HG03432 (cell line): ENCODE measurements around the gene SLC16A11.
"Not testable (repeated sequence)": the region's sequence is repeated elsewhere in the genome, so short reads cannot be mapped to it uniquely, and the experiment has no call there.

Experiments
- ATAC-seq: cut with Tn5 transposase; IDR thresholded peaks from one replicate; pipeline ENCODE4 v1.9.1; 2021; ENCODE audit warnings: mild to moderate bottlenecking, moderate library complexity; ENCODE audit not compliant: unreplicated experiment

The SLC16A11 gene

DNA sequence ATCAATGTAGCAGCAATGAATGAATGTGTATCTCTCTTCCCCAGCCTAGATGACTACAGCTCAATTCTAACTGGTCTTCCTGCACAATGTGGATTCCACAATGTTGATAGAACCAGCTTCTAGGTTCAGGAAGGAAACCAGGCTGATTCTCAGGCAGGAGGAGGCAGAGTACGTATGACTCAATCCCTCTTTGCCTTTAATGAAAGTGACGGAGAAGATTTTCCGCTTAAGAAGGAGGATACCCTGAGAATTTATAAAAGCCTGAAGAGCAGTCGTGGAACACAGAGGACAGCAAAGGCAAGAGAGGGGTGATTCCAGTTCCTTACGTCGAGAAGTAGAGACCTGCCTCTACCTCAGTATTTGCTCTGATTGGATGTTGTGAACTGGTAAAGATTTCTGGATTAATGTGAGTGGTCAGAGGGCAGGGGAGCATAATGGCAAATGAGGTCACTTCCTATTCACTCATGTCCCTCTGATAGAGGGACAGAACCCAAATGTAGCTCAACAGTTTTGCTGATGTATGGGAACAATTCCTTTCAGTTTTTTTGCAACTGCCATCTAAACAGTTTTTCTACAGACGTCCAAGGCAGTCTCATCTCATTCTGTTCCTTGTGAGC, 15.0 kb upstream of the SLC16A11 start:
- no peak for ATAC-seq

DNA sequence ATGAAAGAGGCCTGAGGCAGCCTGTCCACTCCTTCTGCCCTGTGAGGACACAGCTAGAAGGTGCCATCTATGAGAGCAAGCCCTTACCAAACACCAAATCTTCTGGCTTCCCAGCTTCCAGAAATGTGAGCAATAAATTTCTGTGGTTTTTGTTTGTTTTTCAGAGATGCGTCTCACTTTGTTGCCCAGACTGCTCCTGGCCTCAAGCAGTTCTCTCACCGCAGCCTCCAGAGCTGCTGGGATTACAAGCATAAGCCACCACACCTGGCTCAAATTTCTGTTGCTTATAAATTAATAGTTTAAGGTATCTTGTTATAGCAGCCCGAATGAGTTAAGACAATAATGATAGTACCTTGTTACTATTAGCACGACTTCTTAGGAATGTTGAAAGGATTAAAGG, 12.5 kb upstream of the SLC16A11 start:
- ATAC-seq: no peak

DNA sequence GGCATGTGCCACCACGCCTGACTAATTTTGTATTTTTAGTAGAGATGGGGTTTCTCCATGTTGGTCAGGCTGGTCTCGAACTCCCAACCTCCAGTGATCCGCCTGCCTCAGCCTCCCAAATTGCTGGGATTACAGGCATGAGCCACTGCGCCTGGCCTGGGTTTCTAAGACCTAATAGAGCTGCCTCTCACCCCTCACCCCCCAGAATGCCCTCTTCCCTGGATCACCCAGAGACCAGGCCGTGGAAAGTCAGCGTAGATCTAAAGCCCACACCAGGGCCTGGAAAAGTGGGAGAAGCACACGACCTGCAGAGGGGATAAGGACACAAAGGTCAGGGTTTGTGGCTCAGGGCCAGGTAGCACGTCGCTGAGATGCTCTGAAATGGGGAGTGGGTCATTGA, 6.7 kb upstream of the SLC16A11 start:
- ATAC-seq: not testable (repeated sequence)

DNA sequence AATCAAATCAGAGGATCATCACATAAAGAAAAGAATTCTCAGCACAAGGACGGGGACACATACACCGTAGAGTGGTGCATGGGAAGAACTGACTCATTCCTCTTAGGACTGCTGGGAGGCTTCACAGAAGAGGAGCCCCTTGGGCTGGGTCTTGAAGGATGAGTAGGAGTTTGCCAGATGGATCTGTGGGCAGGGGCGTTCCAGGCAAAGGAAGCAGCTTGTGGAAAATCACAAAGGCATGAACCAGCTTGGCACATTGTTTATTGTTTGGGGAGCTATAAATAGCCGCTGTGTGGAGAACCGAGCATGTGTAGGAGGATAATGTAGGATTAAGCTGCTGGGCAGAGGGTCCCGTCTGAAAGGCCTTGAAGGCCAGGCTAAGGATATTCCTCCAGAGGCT, 5.1 kb upstream of the SLC16A11 start:
- no peak for ATAC-seq

DNA sequence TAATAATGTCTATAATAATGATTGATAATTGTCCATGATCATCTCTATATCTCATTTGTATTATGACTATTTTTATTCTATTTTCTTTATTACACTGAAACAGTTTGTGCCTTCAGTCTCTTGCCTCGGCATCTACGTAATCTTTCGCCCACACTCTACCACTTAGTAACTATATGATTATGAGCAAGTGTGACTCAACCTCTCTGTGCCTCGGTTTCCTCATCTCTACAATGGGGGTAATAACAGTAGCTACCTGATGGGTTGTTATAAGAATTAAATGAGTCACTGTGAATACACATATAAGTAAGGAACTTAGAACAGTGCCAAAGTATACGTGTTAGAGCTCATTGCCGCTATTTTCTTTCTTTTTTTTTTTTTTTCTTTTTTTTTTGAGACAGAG, 3.7 kb upstream of the SLC16A11 start:
- no peak for ATAC-seq

DNA sequence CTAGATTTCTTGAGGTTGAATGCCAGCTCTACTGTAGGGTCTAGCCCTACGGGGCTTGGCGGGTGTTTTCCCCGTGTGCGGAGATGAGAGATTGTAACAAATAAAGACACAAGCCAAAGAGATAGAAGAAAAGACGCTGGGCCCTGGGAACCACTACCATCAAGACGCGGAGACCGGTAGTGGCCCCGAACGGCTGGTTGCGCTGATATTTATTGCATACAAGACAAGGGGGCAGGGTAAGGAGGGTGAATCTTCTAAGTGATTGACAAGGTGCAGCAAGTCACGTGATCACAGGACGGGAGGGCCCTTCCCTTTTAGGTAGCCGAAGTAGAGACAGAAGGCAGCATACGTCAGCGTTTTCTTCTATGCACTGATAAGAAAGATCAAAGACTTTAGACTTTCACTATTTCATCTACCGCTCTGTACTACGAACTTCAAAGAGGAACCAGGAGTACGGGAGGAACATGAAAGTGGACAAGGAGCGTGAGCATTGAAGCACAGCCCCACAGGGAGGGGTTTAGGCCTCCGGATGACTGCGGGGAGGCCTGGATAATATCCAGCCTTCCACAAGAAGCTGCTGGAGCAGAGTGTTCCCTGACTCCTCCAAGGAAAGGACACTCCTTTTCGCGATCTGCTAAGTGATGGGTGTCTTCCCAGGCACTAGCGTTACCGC, 3.0 kb upstream of the SLC16A11 start:
- ATAC-seq: not testable (repeated sequence)

DNA sequence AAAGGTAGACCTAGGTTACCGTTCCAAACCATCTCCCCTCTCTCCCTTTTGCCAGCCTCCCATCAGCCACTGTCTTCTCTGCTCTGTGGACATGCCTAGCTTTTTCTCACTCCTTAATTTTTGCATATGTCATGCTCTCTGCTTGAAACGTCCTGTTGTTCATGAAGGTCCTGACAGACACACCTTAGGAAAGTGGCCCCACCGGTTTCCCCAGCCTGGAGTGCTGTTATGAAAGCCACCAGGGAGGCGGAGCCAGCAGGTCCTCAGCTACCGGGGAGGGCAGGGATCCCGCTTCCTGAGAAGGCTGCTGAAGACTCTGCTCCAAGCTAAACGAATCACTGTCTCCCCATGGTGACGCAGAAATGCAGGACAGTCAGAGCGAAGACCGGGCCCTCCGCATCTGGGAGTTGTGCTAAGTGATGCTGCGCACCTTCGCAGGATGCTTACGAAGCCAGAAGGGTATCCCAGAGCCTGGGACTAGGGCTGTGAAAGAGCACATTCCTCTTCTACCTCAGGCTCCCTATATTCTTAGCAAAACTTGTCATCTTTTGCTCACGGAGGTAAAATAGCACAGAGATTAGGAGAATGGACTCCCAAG, 2.3 kb upstream of the SLC16A11 start:
- ATAC-seq: no peak

DNA sequence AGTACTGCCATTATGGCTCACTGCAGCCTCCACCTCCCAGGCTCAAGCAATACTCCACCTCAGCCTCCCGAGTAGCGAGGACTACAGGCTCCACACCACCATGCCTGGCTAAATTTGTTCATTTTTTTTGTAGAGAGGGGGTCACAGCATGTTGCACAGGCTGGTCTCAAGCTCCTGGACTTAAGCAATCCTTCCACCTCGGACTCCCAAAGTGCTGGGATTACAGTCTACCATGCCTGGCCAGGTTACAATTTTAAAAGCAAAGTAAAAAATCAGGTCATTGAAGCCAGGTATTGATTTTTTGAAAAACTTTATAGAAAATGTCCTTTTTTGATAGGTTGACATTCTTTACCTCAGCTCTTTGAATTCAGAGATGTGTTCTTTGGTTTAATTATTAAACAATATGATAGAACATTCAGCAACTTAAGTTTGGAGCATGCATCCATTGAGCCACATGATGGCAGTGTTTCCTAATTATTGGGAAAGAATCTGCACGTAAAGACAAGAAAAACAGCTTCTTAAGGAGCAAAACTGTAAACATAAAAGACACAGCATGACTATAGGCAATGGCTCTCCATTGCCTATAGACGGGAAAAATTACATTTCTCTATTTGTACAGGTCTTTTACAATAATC, 1.7 kb upstream of the SLC16A11 start:
- ATAC-seq: no peak

DNA sequence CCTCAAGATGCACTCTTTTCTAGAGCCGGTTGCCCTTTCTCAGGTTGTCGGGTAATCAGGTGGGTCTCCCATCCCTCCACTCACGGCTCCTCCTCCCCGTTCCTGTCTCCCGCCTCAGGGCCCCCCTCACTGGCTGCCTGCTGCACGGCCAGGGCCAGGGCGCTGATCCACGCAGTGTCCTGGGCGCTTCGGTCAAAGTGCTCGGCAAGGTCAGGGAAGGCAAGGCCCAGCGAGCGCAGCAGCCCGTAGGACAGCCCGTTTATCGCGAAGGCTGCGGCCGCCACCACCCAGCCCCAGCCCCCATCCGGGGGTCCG, 753 bp downstream of the SLC16A11 start:
- no peak for ATAC-seq

DNA sequence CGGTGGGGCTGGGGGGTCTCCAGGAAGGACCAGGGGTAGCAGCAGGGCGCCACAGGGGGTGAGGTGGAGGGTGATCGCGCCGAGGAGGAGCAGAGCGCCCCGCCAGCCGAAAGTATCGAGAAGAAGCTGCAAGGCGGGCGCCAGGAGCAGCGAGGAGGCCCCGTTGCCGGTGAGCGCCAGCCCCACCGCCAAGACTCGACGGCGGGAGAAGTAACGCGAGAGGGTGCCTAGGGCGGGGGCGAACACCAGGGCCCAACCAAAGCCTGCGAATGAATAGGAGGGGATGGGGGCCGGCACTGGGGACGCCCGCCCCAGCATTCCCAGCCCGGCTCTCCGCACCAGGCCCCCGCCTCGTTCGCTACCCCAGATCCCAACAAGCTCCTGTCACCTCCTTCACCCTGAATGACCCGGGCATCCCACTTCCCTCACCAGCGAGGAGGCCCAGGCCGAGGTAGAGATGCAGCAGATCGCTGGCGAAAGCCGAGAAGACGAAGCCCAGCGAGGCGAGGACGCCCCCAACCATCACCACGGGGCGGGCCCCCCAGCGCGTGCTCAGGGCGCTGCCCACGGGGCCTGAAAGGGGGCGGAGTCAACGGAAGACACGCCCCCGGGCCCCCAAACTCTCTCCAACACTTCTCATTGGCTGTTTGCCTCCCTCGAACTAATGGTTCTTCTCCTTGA, 1.3 kb downstream of the SLC16A11 start:
- ATAC-seq: no peak

DNA sequence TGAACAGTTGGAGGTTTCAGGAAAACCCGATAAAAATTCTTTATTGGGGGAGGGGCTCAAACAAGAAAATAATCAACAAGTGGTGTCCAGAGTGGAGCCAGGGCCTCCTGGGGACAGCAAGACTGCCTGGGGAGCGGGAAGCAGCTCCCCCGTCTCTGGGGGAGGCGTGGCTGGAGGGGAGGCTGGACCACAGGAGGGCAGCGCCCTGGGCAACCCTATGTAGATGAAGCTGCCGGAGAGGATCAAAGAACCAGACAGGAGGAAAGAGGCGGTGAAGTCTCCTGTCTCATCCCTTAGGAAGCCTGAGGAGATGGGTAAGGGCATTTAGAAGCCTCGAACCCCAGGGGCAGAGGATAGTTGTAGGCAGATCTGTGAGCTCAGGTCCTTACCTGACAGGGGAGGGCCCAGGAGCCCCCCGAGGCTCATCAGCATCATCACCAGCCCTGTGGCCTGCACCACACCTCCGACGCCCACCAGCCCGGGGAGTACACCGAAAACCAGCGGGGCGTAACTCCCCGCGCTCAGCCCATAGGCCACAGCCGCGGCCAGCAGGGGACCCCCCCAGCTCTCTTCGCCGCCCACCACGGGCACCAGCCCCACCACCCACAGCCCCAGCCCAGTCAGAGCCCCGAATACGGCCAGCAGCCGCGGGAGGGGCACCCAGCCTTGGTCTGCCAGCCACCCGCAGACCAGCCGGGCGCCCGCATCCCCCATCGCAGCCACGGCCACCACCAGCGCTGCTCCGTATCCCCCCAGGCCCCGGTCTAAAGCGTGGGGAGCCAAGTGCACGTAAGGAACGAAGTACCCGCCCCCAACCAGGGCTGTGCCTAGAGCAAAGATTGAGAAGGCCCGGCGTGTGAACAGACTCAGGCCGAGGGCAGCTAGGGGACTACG, 2.0 kb downstream of the SLC16A11 start:
- ATAC-seq: no peak

DNA sequence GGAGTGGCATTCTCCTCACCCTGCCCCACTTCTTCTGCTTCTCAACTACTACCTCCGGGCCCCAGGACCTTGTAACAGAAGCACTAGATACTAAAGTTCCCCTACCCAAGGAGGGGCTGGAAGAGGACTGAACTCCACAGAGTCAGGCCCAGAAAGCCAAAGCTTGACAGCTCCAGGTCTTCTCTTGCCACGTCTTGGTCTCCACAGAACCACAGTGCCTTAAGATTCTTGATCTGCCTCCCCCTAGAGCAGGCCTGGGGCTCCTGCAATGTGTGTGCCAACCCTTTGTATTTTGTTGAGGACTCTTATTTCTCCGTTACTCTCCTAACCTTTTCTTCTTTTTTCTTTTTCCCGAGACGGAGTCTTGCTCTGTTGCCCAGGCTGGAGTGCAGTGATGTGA, 4.1 kb downstream of the SLC16A11 start:
- no peak for ATAC-seq

DNA sequence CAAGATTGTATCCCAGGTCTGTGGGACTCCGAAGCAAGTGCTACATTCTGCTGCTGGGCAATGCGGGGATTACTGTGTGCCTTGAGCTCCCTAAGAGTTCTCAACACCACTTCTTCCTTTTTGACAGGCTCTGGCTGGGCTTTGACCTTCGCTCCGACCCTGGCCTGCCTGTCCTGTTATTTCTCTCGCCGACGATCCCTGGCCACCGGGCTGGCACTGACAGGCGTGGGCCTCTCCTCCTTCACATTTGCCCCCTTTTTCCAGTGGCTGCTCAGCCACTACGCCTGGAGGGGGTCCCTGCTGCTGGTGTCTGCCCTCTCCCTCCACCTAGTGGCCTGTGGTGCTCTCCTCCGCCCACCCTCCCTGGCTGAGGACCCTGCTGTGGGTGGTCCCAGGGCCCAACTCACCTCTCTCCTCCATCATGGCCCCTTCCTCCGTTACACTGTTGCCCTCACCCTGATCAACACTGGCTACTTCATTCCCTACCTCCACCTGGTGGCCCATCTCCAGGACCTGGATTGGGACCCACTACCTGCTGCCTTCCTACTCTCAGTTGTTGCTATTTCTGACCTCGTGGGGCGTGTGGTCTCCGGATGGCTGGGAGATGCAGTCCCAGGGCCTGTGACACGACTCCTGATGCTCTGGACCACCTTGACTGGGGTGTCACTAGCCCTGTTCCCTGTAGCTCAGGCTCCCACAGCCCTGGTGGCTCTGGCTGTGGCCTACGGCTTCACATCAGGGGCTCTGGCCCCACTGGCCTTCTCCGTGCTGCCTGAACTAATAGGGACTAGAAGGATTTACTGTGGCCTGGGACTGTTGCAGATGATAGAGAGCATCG, 5.6 kb downstream of the SLC16A11 start:
- ATAC-seq: no peak

DNA sequence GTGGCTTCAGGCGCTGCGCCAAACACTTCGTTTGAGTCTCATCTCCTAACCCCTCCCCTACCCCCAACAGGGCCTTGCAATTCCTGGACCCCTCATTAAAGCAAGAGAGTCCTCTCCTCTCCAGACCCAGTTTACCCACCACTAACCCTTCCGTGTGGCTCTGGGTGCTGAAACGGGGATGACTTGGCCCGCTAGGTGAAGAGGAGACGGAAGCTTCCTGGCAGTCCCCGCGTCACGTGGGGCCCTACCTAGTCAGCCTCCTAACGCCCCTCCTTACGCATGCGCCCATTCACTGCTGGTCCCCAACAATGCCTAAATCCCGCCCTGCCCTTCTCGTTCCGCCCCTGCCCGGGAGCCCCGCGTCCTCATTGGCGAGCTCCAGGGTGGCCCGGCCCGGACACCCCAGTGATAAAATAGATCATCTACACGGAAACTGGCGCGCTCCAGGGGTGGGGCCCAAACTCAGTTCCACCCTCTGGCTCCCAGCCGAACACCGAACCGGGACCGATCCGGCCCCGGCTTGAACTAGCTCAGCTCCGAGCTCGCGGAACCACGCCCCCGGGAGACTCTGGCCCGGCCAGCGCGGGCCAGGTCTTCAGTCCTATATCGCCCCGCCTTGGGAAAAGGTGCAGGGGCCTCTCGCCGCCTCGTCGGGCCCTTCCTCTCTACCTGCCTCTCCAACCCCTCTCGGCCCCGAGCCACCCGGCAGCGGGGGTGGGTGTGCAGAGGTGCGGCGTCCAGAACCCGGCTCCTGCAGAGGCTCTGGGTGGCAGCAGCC, 8.1 kb downstream of the SLC16A11 start, which contains the start of gene SLC16A13:
Gene SLC16A13, plus strand, starts transcription at position 425 of the 778 bp plus-strand sequence. CDS start 368 bp downstream, outside the sequence.
- peak; percentile 87 for ATAC-seq

DNA sequence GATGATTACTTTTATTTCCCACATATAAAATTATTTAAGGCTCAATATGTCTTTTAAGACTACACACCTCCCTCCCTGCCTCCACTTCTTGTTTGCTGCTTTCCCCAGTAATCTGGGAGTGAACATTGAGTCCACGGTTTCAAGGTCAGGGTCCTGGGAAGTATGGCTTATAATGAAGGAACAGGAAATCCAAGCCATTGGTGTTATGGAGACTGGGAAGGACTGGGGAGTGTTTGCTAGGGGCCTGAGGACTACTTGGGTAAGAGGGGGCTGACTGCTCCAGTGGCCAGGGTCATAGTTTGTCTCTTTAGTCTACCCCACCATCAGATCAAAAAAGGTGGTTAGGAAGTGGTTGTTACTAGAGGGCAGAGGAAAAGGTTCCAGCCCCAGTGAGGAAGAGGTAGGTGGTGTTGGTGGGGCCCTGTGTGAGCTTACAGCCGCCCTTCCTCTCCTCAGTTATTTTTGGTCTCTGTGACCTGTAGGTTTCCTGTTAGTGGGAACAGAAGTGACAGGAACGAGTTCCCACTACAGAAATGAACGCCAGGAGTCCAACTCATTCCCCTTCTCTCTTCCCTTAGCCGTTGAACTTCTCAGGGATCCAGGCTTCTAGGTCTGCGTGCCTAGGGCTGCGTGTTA, 8.8 kb downstream of the SLC16A11 start:
- ATAC-seq: peak; percentile 18

DNA sequence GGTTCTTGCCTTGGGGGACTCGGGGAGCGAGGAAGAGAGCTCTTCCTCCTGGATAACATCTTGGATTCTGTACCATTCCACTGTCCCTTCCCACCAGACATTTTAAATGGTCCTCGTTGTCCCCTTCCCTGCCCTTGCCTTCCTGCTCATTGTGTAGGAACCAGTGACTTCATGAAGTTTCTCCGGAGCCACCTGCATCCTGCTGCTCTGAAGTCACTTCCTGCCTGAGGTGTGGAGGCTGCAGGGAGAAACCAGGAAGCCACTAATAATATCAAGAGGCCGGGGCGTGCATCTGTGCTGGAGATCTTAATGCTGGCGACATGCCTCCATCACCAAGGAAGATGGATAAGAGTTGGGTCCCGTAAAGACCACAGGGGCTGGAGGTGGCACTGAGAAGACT, 14.2 kb downstream of the SLC16A11 start:
- ATAC-seq: no peak

DNA sequence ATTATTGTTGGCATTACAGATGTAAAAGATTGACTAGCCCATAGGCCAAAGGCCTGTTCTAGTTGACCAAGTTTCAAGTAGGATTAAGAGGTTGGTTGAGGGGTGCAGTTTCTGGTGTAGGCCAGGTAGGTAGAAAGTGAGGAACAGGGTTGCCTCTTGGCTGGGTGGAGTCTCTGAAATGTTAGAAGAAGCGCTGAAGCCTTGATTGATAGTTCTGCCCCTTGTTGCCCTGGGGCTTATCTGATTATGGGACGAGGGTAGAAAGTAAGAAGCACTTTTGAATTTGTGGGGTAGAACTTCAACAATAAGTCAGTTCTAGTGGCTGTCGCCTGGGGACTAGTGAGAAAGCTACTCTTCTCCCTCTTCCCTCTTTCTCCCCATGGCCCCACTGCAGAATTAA, 14.8 kb downstream of the SLC16A11 start:
- no peak for ATAC-seq

DNA sequence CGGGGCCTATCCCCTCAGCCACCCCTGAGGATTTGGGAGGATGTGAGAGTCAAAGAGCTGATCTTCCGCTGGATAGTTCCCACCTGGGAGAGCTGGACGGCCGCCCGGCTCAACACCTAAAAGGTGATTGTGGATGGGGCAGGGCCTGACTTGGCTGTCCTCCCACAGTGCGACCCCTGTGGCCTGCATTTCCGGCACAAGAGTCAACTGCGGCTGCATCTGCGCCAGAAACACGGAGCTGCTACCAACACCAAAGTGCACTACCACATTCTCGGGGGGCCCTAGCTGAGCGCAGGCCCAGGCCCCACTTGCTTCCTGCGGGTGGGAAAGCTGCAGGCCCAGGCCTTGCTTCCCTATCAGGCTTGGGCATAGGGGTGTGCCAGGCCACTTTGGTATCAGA, 16.6 kb downstream of the SLC16A11 start:
- no peak for ATAC-seq
